Measurements from ENCODE around the gene KPNA6. TPM values are rescaled to one million over a fixed set of nuclear protein-coding genes. Genes with fewer than 3 reads are reported as not detected.

Gene KPNA6
- total and polyA plus RNA-seq, 2 of the 13 experiments (the other 11 are each of a cell fraction or from before 2014, with no cell fraction given), result 22.0 to 47.5 TPM

DNA sequence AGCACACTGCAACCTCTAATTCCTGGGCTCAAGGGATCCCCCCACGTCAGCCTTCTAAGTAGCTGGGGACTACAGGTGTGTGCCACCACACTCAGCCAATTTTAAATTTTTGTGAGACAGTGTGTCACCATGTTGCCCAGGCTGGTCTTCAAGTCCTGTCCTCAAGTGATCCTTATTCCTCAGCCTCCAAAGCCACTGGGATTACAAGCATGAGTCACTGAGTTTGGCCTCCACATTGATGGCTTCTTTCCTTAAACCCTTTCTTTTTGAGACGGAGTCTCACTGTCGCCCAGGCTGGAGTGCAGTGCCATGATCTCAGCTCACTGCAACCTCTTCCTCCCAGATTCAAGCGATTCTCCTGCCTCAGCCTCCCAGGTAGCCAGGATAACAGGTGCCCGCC is 7.6 kb downstream of the KPNA6 start (continued):
- TF ChIP-seq, protein P1, sequence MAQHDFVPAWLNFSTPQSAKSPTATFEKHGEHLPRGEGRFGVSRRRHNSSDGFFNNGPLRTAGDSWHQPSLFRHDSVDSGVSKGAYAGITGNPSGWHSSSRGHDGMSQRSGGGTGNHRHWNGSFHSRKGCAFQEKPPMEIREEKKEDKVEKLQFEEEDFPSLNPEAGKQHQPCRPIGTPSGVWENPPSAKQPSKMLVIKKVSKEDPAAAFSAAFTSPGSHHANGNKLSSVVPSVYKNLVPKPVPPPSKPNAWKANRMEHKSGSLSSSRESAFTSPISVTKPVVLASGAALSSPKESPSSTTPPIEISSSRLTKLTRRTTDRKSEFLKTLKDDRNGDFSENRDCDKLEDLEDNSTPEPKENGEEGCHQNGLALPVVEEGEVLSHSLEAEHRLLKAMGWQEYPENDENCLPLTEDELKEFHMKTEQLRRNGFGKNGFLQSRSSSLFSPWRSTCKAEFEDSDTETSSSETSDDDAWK (CRISPR knock-in tag; IDR thresholded peaks at IDR 0.05), result no peak
- TF ChIP-seq, protein P2, sequence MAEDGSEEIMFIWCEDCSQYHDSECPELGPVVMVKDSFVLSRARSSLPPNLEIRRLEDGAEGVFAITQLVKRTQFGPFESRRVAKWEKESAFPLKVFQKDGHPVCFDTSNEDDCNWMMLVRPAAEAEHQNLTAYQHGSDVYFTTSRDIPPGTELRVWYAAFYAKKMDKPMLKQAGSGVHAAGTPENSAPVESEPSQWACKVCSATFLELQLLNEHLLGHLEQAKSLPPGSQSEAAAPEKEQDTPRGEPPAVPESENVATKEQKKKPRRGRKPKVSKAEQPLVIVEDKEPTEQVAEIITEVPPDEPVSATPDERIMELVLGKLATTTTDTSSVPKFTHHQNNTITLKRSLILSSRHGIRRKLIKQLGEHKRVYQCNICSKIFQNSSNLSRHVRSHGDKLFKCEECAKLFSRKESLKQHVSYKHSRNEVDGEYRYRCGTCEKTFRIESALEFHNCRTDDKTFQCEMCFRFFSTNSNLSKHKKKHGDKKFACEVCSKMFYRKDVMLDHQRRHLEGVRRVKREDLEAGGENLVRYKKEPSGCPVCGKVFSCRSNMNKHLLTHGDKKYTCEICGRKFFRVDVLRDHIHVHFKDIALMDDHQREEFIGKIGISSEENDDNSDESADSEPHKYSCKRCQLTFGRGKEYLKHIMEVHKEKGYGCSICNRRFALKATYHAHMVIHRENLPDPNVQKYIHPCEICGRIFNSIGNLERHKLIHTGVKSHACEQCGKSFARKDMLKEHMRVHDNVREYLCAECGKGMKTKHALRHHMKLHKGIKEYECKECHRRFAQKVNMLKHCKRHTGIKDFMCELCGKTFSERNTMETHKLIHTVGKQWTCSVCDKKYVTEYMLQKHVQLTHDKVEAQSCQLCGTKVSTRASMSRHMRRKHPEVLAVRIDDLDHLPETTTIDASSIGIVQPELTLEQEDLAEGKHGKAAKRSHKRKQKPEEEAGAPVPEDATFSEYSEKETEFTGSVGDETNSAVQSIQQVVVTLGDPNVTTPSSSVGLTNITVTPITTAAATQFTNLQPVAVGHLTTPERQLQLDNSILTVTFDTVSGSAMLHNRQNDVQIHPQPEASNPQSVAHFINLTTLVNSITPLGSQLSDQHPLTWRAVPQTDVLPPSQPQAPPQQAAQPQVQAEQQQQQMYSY (CRISPR knock-in tag; IDR thresholded peaks at IDR 0.05), result no peak

DNA sequence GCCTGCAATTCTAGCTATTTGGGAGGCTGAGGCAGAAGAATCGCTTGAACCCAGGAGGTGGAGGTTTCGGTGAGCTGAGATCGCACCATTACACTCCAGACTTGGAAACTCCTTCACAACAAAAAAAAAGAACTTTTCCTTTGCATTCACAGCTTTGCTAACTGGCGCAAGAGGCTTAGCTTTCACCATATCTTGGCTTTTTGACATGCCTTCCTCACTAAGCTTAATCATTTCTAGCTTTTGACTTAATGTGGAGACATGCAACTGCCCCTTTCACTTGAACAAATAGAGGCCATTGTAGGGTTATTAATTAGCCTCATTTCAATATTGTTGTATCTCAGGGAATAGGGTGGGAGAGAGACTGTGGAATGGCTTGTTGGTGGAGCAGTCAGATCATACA is 8.7 kb downstream of the KPNA6 start:
- no peaks in the 10 kb centered on the region for H3K27me3 ChIP-seq (ENCODE audit: control insufficient read depth in 1 of 2, insufficient read depth in 2 of 2, low read length in 2 of 2)
- no peak overlapping the region for H3K4me2 ChIP-seq (ENCODE audit: low read depth, low read length)
- TF ChIP-seq, protein P3, sequence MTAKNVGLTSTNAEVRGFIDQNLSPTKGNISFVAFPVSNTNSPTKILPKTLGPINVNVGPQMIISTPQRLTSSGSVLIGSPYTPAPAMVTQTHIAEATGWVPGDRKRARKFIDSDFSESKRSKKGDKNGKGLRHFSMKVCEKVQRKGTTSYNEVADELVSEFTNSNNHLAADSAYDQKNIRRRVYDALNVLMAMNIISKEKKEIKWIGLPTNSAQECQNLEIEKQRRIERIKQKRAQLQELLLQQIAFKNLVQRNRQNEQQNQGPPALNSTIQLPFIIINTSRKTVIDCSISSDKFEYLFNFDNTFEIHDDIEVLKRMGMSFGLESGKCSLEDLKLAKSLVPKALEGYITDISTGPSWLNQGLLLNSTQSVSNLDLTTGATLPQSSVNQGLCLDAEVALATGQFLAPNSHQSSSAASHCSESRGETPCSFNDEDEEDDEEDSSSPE (CRISPR knock-in tag; IDR thresholded peaks at IDR 0.05), result no peak
- TF ChIP-seq, protein P4, sequence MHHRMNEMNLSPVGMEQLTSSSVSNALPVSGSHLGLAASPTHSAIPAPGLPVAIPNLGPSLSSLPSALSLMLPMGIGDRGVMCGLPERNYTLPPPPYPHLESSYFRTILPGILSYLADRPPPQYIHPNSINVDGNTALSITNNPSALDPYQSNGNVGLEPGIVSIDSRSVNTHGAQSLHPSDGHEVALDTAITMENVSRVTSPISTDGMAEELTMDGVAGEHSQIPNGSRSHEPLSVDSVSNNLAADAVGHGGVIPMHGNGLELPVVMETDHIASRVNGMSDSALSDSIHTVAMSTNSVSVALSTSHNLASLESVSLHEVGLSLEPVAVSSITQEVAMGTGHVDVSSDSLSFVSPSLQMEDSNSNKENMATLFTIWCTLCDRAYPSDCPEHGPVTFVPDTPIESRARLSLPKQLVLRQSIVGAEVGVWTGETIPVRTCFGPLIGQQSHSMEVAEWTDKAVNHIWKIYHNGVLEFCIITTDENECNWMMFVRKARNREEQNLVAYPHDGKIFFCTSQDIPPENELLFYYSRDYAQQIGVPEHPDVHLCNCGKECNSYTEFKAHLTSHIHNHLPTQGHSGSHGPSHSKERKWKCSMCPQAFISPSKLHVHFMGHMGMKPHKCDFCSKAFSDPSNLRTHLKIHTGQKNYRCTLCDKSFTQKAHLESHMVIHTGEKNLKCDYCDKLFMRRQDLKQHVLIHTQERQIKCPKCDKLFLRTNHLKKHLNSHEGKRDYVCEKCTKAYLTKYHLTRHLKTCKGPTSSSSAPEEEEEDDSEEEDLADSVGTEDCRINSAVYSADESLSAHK (CRISPR knock-in tag; IDR thresholded peaks at IDR 0.05; ENCODE audit: borderline replicate concordance), result no peak
- TF ChIP-seq NR3C1 (CRISPR knock-in tag; IDR thresholded peaks at IDR 0.05), result no peak
- TF ChIP-seq TEAD3 (CRISPR knock-in tag; optimal IDR thresholded peaks at IDR 0.05; ENCODE audit: borderline replicate concordance), result no peak
- no peak for FAIRE-seq
- in situ Hi-C loops (cut with HindIII; ENCODE audit: extremely low pct_ligation_motif_present, low pct_unique_long_range_greater_than_20kb) (no loop called here), intact Hi-C loops (cut with micrococcal nuclease; ENCODE audit: unreplicated experiment) (no loop called here)
- no peak for ATAC-seq
- H3K4me1 ChIP-seq (ENCODE audit: insufficient read depth, low read length), result 0 out of 2 replicates have a peak, but pooled peaks cover under 1% of the 10 kb centered on the region
- H3K9ac ChIP-seq (ENCODE audit: insufficient read depth, low read depth, low read length), result no peak overlapping the region
- H3K27ac ChIP-seq (ENCODE audit: extremely low read length, insufficient read depth, low read length), result no peak overlapping the region
- peaks cover 80% of the 10 kb centered on the region for H3K79me2 ChIP-seq (ENCODE audit: insufficient read depth, low read length)
- H4K20me1 ChIP-seq (ENCODE audit: insufficient read depth, low read length), result peaks cover 15% of the 10 kb centered on the region; the same call in 1 of the 2 replicates
- CTCF ChIA-PET (ENCODE audit: low intra/inter-chr PET ratio, low total read pairs), result no interaction called here
- 86% methylated on average over 4 of the region's 4 CpGs for WGBS (ENCODE audit: low lambda C conversion rate)
- no peak overlapping the region for H2AFZ ChIP-seq (ENCODE audit: low read length)
- no peak overlapping the region for H3K4me3 ChIP-seq (replicated peaks in 1 of 3; ENCODE audit: insufficient read depth in 1 of 3, low read depth in 2 of 3, low read length in 3 of 3)
- H3K36me3 ChIP-seq (replicated peaks in 1 of 2; ENCODE audit: control insufficient read depth in 1 of 2, insufficient read depth in 2 of 2, low read length in 2 of 2), result peaks cover 4 to 6% of the 10 kb centered on the region in 2 experiments; a peak in 2 of 5 replicates
- no peaks in the 10 kb centered on the region for H3K9me3 ChIP-seq (ENCODE audit: low read length)
- DNase-seq (ENCODE audit: low spot score), result no peak
- POLR2A ChIA-PET, result interaction anchor here (1.7 kb wide), 1 partner anchor 9 kb away, joined by 6 read pairs; the partner anchor contains the start of gene KPNA6
- no TSS peak for BruUV-seq (replicated peaks)
